GM21526 (cell line): Measurements from ENCODE around the gene STARD8.
"Not testable (repeated sequence)": the region's sequence is repeated elsewhere in the genome, so short reads cannot be mapped to it uniquely, and the experiment has no call there.

Source experiments
- ATAC-seq: cut with Tn5 transposase; IDR thresholded peaks from one replicate; pipeline ENCODE4 v1.9.1; 2021; ENCODE audit warnings: moderate library complexity; ENCODE audit not compliant: unreplicated experiment, low FRiP score

STARD8 gene

DNA sequence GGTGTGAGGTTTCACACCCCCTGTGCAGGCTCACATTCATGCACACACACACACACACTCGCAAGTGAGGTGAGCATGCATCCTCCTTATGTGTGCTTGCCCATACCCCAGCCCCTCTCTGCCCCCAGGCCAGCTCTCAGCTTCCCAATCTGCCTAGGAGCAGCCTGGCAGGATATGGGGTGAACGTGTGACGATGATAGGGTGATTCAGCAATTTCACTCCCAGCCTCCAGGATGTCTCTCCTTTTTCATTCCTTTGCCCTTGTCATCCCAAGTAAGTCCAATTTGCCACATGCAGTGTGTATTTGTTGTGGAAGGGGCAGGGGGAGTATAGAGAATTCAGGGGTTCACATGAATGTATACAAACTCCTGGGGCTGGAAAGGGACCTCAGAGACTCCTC is 7.2 kb downstream of the STARD8 start:
- no peak for ATAC-seq

DNA sequence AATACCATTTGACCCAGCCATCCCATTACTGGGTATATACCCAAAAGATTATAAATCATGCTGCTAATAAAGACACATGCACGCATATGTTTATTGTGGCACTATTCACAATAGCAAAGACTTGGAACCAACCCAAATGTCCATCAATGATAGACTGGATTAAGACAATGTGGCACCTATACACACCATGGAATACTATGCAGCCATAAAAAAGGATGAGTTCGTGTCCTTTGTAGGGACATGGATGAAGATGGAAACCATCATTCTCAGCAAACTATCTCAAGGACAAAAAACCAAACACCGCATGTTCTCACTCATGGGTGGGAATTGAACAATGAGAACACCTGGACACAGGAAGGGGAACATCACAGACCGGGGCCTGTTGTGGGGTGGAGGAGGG is 9.0 kb downstream of the STARD8 start:
- not testable (repeated sequence) for ATAC-seq

DNA sequence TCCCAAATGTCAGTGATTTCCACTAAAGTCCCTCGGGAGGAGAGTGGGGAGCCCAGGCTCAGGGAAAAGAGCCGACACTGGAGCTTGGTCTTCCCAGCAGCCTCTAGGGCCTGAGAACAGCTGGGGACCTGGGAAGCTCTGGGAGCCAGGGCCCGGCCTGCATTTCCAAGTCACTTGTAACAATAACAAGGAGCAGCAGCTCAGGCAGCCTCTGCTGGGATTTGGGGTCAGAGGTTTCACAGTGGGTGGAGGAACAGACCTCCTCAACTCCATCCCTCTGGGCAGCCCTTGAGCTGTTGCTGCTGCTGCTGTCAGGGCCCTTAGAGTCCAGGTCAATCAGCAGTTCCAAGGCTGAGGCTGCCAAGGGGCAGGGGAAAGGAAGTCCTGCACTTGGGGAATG is 11.1 kb downstream of the STARD8 start:
- ATAC-seq: no peak

- no peak for ATAC-seq
These were observed 11.9 kb downstream of the STARD8 start for GRCh38 chrX:68659385-68659784.

GRCh38 chrX:68659786-68660185 is 12.3 kb downstream of the STARD8 start:
- no peak for ATAC-seq

DNA sequence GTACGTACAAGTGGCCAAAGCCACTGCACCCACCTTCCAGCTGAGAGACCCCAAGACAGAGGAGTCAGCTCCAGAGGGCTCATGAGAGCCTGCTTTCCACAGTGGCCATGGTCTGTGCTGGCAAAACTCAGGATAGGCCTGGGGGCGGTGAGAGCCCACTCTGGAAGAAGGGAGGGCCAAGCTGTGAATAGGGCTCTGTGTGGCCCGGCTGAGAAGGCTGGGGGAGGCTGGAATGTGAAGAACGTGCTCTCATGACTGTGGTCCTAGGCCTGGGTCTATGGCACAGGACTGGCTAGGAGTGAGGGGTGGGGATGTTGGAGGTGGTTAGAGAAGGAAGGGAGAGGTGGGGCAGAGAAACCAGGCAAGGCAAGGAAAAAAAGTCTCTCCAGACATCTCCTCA is 13.3 kb downstream of the STARD8 start:
- ATAC-seq: no peak

DNA sequence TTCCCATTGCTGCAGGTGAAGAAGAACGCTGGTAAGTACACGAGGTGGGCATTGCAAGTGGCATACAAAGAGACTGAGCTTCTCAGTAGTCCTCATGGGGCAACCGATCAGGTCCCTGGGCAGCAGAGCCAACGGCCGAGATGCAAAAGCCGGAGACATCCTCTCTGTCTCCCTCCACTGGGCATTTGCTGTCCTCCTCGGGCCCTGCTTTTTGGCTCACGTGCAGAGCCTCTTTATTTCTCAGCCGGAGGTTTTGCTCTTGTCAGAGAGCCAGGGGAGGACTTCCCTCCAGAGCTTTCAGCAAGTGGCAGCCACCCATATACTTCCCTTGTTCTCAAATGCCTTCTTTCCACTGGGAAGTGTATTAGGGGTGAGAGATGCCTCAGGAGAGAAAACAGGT is 18.0 kb downstream of the STARD8 start:
- ATAC-seq: no peak

DNA sequence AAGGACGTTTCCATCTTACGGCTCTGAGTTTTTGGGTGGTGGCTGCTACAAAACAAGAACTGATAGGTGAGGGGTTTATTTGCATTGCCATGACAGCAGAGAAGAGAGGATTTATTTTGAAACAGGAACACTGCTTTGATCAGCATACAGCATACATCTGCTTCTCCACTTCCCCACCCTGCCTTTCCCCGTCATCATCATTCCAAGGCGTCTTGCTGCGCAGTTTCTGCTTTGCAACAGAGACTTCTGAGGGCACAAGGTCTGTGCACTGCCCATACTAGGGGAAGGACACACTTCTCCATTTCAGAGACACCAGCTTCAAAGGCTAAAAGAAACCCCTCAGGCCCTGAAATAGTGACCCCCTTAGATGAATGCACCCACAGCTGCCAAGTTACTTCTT is 19.1 kb downstream of the STARD8 start:
- no peak for ATAC-seq

DNA sequence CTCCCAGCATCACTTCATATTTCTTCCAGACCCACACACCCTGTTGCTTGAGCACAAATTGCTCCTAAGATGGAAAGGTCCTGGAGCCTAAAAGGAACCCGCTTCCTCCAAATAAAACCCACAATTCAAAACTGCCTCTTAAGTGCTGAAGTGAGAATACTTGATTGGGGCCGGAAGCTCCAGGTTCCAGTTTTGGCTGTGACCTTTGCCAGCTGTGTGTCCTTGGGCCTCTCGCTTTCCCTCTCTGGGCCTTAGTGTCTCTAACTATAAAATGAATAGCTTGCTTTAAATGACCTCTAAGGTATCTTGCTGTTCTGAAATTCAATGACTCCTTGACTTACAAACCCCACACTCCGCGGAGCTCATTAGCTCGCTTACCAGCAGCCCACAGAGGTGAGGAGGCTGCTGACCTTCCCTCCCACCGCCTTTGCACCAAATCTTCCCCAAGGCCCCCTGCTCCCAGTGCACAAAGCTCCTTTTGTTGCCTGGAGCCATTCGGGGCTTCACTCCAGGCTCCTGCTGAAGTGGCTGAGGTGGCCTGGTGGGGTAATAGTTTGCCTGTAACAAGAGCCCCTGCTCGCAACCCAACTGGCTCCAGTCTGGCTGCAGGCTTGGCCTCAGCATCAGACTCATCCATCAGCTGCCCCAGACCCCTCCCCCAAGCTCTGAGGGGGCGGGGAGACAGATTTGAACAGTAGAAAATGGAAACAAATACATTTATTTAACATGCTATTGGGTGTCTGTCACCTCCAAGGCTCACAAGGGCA is 21.8 kb downstream of the STARD8 start:
- ATAC-seq: no peak

DNA sequence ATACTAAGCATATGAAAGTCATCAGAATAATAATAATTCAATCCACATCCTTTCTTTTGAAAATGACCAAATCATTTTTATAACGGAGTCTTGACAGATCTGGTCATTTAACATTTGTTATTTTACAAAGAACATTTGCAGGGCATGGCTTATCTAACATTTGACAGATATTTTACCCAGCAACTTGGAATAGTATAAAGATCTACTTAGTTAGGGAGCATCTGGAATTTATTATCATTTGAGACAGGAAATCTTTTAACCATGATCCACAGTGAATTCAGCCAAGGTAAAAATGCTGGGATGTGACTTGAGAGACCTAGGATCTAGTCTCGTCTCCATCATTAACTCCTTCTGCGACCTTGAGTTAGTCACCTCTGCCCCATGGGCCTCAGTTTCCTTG is 22.4 kb downstream of the STARD8 start:
- no peak for ATAC-seq

DNA sequence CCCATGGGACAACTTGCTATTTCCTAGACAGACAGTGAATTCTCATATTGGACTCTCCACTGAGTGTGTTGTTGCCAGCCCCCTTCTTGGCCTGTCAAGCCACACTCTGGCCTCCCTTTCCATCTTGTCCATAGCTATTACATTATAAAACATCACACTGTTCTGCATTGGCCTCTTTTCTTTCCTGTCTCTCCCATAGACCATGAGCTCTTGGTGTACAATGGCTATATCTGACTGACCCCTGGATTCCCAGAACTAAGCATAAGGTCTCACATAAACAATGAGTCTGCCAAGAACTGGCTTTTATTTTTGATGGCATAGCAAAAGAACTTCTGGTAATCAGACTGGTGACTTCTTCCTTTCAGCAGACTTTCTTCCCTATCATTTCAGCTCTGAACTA is 23.8 kb downstream of the STARD8 start:
- no peak for ATAC-seq

- no peak for ATAC-seq
These were observed 25.3 kb downstream of the STARD8 start for GRCh38 chrX:68672581-68673318.

GRCh38 chrX:68675571-68675970 is 28.1 kb downstream of the STARD8 start:
- ATAC-seq: no peak

DNA sequence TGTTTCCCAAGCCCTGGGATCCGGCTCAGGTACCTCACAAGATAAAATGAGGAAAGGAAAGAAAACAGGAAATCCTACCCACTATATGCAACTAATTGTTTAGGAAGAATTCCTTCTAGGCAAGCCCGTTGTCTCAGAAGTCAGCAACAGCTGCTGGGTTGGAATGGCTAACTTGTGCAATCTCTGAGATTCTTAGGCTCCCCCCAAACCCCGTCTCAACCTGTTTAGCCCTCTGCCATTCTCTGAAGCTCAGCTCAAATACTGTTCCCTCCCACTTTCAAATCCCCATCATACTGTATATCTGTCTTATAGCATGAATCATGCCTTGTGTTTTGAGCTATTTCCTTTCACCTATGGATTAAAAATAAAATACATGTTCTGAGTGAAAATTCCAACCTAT is 28.9 kb downstream of the STARD8 start:
- no peak for ATAC-seq

GRCh38 chrX:68677998-68678397 is 30.5 kb downstream of the STARD8 start:
- ATAC-seq: no peak

DNA sequence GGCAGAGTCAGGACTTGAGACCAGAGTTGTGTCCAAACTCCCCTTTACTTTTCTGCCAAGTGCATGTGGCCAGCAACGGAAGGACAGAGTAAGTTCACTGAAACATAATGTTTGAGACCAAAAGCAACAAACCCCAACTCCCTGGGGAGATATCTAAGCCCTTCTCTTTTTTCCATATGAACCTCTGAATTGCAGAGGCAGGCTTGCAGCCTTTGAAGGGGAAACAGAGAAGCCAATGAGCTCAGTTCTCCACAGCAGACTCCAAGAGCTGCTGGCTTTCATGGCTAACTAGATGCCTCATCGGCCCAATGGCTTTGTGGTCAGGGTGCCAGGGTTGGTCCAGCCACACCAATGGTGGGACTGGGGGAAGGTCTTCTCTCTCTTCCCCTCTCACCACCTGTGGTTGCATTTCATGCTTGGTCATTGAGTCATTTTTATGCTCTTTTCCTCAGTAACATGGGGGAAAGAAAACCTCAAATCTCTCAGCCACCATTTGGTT is 34.0 kb downstream of the STARD8 start:
- no peak for ATAC-seq

DNA sequence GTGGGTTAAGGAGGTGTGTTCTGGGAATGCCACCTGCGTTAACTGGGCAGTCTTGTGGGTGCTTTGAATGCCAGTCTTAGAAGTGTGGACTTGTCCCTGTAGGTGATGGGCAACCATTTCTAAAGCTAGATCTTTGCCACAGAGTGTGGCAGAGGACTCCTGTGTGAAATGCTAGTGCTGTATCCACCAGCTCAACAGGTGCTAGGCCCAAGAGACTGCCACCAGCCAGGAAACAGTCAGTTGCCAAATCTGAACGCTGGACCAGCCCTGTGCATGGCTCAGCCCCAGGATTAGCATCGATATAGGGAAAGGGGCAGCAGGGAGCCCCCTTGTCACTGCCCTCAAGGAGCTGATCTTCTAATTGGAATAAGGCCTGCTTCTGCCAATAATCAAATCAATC is 35.3 kb downstream of the STARD8 start:
- ATAC-seq: no peak

DNA sequence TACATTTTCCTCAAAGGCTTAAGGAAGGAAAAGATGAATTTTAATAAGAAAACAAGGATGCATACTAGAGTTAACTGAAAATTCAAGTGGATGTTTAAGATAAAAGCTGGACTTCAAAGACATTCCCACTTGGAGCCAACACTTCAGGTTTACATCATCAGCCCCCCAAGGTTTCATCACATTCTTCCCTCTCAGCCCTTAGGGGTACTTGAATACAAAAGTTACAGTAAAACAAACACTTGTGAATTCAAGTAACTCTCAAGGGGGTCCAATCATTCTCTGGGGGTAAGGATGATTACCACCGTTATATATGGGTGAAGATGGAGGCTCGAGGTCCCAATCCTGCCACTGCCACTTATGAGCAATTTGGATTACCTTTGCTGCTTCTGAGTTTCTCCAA is 36.1 kb downstream of the STARD8 start:
- no peak for ATAC-seq

DNA sequence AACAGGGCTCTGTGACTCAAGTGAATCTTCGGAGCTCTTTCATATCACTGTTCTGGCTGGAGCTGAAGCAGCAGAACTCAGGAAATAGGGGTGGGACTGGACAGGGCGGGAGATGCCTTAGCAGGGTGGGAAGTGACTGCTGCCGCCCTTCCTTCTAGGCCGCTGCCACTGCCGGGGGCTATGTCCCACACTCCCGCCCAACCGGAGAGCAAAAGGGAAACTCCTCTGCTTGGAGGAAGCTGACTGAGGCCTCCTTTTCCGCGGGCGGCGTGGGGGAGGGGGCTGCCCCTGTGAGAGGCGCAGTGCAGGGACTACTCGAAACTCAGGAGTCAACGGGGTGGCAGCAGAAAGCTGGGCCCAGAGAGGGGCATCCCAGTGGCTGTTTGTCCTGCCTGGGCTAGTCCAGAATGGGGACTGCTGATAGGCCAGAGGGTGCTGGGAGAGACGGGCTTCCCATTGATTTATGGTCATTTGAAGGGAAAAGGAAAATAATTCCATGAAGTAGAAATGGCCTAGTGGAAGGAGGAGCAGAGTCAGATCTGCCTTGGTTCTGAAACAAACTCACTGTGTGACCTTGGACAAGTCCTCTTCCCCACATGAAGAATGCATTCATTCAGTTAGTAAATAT is 36.9 kb downstream of the STARD8 start:
- ATAC-seq: no peak

GRCh38 chrX:68684919-68685304 is 37.4 kb downstream of the STARD8 start:
- ATAC-seq: no peak

DNA sequence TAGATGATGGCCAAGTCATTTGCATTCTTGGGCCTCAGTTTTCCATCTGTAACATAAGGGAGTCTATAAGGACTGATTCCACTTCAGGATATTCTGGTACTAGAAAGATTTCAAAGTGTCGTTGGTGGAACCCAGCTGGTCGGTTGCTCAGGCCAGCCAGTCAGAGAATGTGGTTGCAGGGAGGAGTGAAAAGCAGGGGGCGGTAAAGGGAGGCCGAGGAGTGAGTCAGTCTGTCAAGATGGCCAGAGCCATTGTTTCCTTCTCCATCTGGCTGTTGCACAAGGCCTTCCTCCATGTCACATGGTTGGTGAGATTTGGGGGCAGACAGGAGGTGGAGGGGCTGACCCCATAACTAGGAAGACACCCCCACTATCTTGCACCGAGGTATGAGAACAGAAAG is 38.2 kb downstream of the STARD8 start:
- no peak for ATAC-seq
